HepG2 (cell line): ENCODE results near the gene KANSL1L. TPM values are rescaled to one million over a fixed set of nuclear protein-coding genes. Genes with fewer than 3 reads are reported as not detected.

Source experiments
- BHLHE40 ChIP-seq: IDR thresholded peaks from 2 replicates; pipeline ENCODE4 v1.6.1; 2011; ENCODE audit warnings: low read length, improper control_type of control experiment
- CERS6 ChIP-seq: sonication (generic); formaldehyde crosslinking; IDR thresholded peaks from 2 replicates; pipeline ENCODE4 v1.5.0; 2020; ENCODE audit warnings: missing genetic modification reagents
- GLI4 ChIP-seq: sonication (generic); formaldehyde crosslinking; IDR thresholded peaks from 2 replicates; pipeline ENCODE4 v1.5.1; 2020; ENCODE audit warnings: missing genetic modification reagents, mild to moderate bottlenecking, moderate library complexity, borderline replicate concordance
- HMGXB3 ChIP-seq: sonication (generic); formaldehyde crosslinking; IDR thresholded peaks from 2 replicates; pipeline ENCODE4 v1.4.0; 2020; ENCODE audit warnings: missing genetic modification reagents, borderline replicate concordance
- IKZF1 ChIP-seq: fragments of 450-650 bp; IDR thresholded peaks from 2 replicates; pipeline ENCODE4 v1.7.1; 2016
- PCBP1 ChIP-seq: fragments of 200-400 bp; formaldehyde crosslinking; IDR thresholded peaks from 2 replicates; pipeline ENCODE4 v1.6.1; 2017; ENCODE audit warnings: mild to moderate bottlenecking, low read depth, low read length, borderline replicate concordance
- ZBTB25 ChIP-seq: IDR thresholded peaks from 2 replicates; pipeline ENCODE4 v1.6.1; 2018; ENCODE audit warnings: missing genetic modification reagents
- ZBTB34 ChIP-seq: sonication (generic); formaldehyde crosslinking; IDR thresholded peaks from 2 replicates; pipeline ENCODE4 v1.8.0; 2022; ENCODE audit warnings: mild to moderate bottlenecking, missing genetic modification reagents
- ZFP91 ChIP-seq: sonication (generic); formaldehyde crosslinking; IDR thresholded peaks from 2 replicates; pipeline ENCODE4 v1.9.0; 2022; ENCODE audit warnings: missing genetic modification reagents, mild to moderate bottlenecking, borderline replicate concordance
- ZNF30 ChIP-seq: sonication (generic); formaldehyde crosslinking; IDR thresholded peaks from 2 replicates; pipeline ENCODE4 v1.5.0; 2020; ENCODE audit warnings: mild to moderate bottlenecking, missing genetic modification reagents
- ZNF432 ChIP-seq: sonication (generic); formaldehyde crosslinking; IDR thresholded peaks from 2 replicates; pipeline ENCODE4 v1.5.0; 2020; ENCODE audit warnings: missing genetic modification reagents, mild to moderate bottlenecking, borderline replicate concordance
- ZNF569 ChIP-seq: sonication (generic); formaldehyde crosslinking; IDR thresholded peaks from 2 replicates; pipeline ENCODE4 v1.5.0; 2020; ENCODE audit warnings: mild to moderate bottlenecking, missing genetic modification reagents, moderate library complexity, borderline replicate concordance
- ZNF710 ChIP-seq: sonication (generic); formaldehyde crosslinking; IDR thresholded peaks from 2 replicates; pipeline ENCODE4 v1.5.0; 2020; ENCODE audit warnings: mild to moderate bottlenecking, missing genetic modification reagents, borderline replicate concordance
- ZNF768 ChIP-seq: sonication (generic); formaldehyde crosslinking; IDR thresholded peaks from 2 replicates; pipeline ENCODE4 v1.4.0; 2020; ENCODE audit warnings: missing genetic modification reagents
- ZNF776 ChIP-seq: sonication (generic); formaldehyde crosslinking; IDR thresholded peaks from 2 replicates; pipeline ENCODE4 v1.4.0; 2020; ENCODE audit warnings: mild to moderate bottlenecking, missing genetic modification reagents
- ZNF841 ChIP-seq: sonication (generic); formaldehyde crosslinking; IDR thresholded peaks from 2 replicates; pipeline ENCODE4 v1.8.1; 2023; ENCODE audit warnings: missing genetic modification reagents, borderline replicate concordance
- polyA plus RNA-seq, 8 experiments: library from polyadenylated mRNA; depleted of rRNA in 3 of 8; stranded (reverse) in 7 of 8; unstranded in 1 of 8; fragments of >200 nt; fragmentation: Illumina TruSeq in 4 of 8; extraction: Trizol in 4 of 8; gene quantifications; 2 replicates each; pipeline versions ENCODE4 v1.2.1 to v1.2.3, GENCODE V29; 2011 to 2016; ENCODE audit warnings: low read depth in 4 of 8, missing spikeins in 1 of 8, mixed read lengths in 1 of 8; ENCODE audit not compliant: insufficient read depth in 1 of 8
- total RNA-seq, 5 experiments: library from RNA; depleted of rRNA; stranded (reverse); fragments of >200 nt; fragmentation: Illumina TruSeq; extraction: Trizol; gene quantifications; 2 replicates each; pipeline ENCODE4 v1.2.3, GENCODE V29; 2016; ENCODE audit warnings: low read depth in 1 of 5

KANSL1L gene
- total and polyA plus RNA-seq, 2 of the 13 experiments (the other 11 are each of a cell fraction or from before 2014, with no cell fraction given): 5.4 to 10.3 TPM

- TF ChIP-seq ZNF30 (CRISPR knock-in tag) (no peak), ZBTB34 (CRISPR knock-in tag) (peak; percentile 28; the same call in 1 of the 2 replicates), ZNF841 (no peak), ZNF432 (CRISPR knock-in tag) (no peak), ZNF569 (CRISPR knock-in tag) (no peak), ZNF710 (CRISPR knock-in tag) (peak; percentile 64; the same call in 1 of the 2 replicates), ZBTB25 (CRISPR knock-in tag) (no peak), ZFP91 (CRISPR knock-in tag) (peak; percentile 25; the same call in 1 of the 2 replicates), ZNF776 (no peak), IKZF1 (no peak), BHLHE40 (peak; percentile 83; the same call in 1 of the 2 replicates), HMGXB3 (CRISPR knock-in tag) (0 out of 2 replicates have a peak, but pooled peaks have one; percentile 39), PCBP1 (peak; percentile 94), ZNF768 (CRISPR knock-in tag) (peak; percentile 13; the same call in 1 of the 2 replicates), GLI4 (no peak), CERS6 (no peak)
These were observed 534 bp downstream of the KANSL1L start (continued) for GRCh38 chr2:210170446-210171303.
